GM23338 (cell line): ENCODE measurements around the gene ASB1. TPM values are rescaled to one million over a fixed set of nuclear protein-coding genes. Genes with fewer than 3 reads are reported as not detected.
A peak's percentile ranks its signal among the peaks of the same experiment; 100 is the strongest.

Experiments
- ATAC-seq: fragments of 200-7000 bp; cut with Tn5 transposase; 3 replicates; pipeline ENCODE4 v1.9.1; 2020
- DNase-seq: peaks from one replicate; pipeline ENCODE4 v3.0.0-alpha.2; 2015; ENCODE audit warnings: low spot score
- H2AFZ ChIP-seq: fragments of 200-600 bp; sonication (generic); 2 replicates; pipeline ENCODE4 v1.8.0; 2016; ENCODE audit warnings: antibody characterized with exemption, mild to moderate bottlenecking, moderate library complexity
- H3F3A ChIP-seq: fragments of 200-600 bp; sonication (generic); replicated peaks from 2 replicates; pipeline ENCODE4 v1.8.0; 2017; ENCODE audit warnings: antibody characterized with exemption, mixed run types, low read depth
- H3K27ac ChIP-seq: fragments of 200-600 bp; sonication (generic); 2 replicates; pipeline ENCODE4 v1.6.1; 2016; ENCODE audit warnings: low read depth
- H3K27me3 ChIP-seq: fragments of 200-600 bp; sonication (generic); 2 replicates; pipeline ENCODE4 v1.8.0; 2016; ENCODE audit warnings: mild to moderate bottlenecking, mixed run types, moderate library complexity; ENCODE audit not compliant: insufficient read depth
- H3K36me3 ChIP-seq: fragments of 200-600 bp; sonication (generic); 2 replicates; pipeline ENCODE4 v1.8.0; 2016; ENCODE audit warnings: mild to moderate bottlenecking; ENCODE audit not compliant: insufficient read depth
- H3K4me1 ChIP-seq: fragments of 200-600 bp; sonication (generic); 2 replicates; pipeline ENCODE4 v1.8.0; 2016; ENCODE audit warnings: mild to moderate bottlenecking, moderate library complexity; ENCODE audit not compliant: insufficient read depth
- H3K4me2 ChIP-seq: fragments of 200-600 bp; sonication (generic); 2 replicates; pipeline ENCODE4 v1.7.1; 2017; ENCODE audit warnings: mixed run types
- H3K4me3 ChIP-seq: fragments of 200-600 bp; sonication (generic); 2 replicates; pipeline ENCODE4 v1.6.1; 2016; ENCODE audit warnings: mixed run types
- H3K79me2 ChIP-seq: fragments of 200-600 bp; sonication (generic); replicated peaks from 2 replicates; pipeline ENCODE4 v1.8.0; 2017; ENCODE audit warnings: mild to moderate bottlenecking; ENCODE audit not compliant: insufficient read depth
- H3K9me2 ChIP-seq: fragments of 200-600 bp; sonication (generic); 2 replicates; pipeline ENCODE4 v1.8.0; 2017; ENCODE audit not compliant: insufficient read depth
- H4K20me1 ChIP-seq: fragments of 200-600 bp; sonication (generic); replicated peaks from 2 replicates; pipeline ENCODE4 v1.8.0; 2017; ENCODE audit warnings: mild to moderate bottlenecking; ENCODE audit not compliant: insufficient read depth
- H3K27ac Mint-ChIP-seq: 2 replicates; pipeline ENCODE4 v1.8.0; 2020; ENCODE audit warnings: inconsistent platforms, mild to moderate bottlenecking, moderate library complexity, mixed read lengths
- H3K27me3 Mint-ChIP-seq: 3 replicates; pipeline ENCODE4 v1.8.0; 2022; ENCODE audit warnings: low read depth, mild to moderate bottlenecking, moderate library complexity, mixed read lengths, inconsistent platforms; ENCODE audit not compliant: insufficient read depth, poor library complexity
- H3K36me3 Mint-ChIP-seq: 3 replicates; pipeline ENCODE4 v1.8.0; 2021; ENCODE audit warnings: low read depth, mild to moderate bottlenecking, inconsistent platforms, moderate library complexity, mixed read lengths
- H3K4me1 Mint-ChIP-seq: 3 replicates; pipeline ENCODE4 v1.8.0; 2020; ENCODE audit warnings: mild to moderate bottlenecking, inconsistent platforms, mixed read lengths
- H3K4me3 Mint-ChIP-seq: 3 replicates; pipeline ENCODE4 v1.8.0; 2021; ENCODE audit warnings: moderate library complexity, mild to moderate bottlenecking, inconsistent platforms, mixed read lengths
- H3K9me3 Mint-ChIP-seq: 3 replicates; pipeline ENCODE4 v1.8.0; 2020; ENCODE audit warnings: moderate library complexity, mild to moderate bottlenecking, inconsistent platforms, mixed read lengths
- CREB1 ChIP-seq: fragments of 250-450 bp; sonication (Bioruptor Pico); IDR thresholded peaks from 2 replicates; pipeline ENCODE4 v1.5.0; 2020; ENCODE audit warnings: low read depth, mild to moderate bottlenecking, moderate library complexity
- EZH2 ChIP-seq: fragments of 200-600 bp; sonication (generic); IDR thresholded peaks from one replicate; pipeline ENCODE4 v1.8.0; 2017; ENCODE audit warnings: antibody characterized with exemption, mild to moderate bottlenecking, low read depth; ENCODE audit not compliant: unreplicated experiment
- EZH2phosphoT487 ChIP-seq: fragments of 200-600 bp; sonication (generic); IDR thresholded peaks from one replicate; pipeline ENCODE4 v1.8.1; 2018; ENCODE audit warnings: antibody characterized with exemption; ENCODE audit not compliant: unreplicated experiment
- JUNB ChIP-seq: IDR thresholded peaks from one replicate; pipeline ENCODE4 v1.6.1; 2016; ENCODE audit warnings: antibody characterized with exemption; ENCODE audit not compliant: unreplicated experiment
- NANOG ChIP-seq: IDR thresholded peaks from 2 replicates; pipeline ENCODE4 v1.6.1; 2016; ENCODE audit warnings: antibody characterized with exemption, borderline replicate concordance
- POLR2AphosphoS5 ChIP-seq: IDR thresholded peaks from 2 replicates; pipeline ENCODE4 v1.6.1; 2016; ENCODE audit warnings: antibody characterized with exemption, low read depth
- STAT1 ChIP-seq: IDR thresholded peaks from one replicate; pipeline ENCODE4 v1.6.1; 2016; ENCODE audit warnings: antibody characterized with exemption; ENCODE audit not compliant: unreplicated experiment
- ZNF114 ChIP-seq: fragments of 250-450 bp; sonication (Bioruptor Pico); IDR thresholded peaks from 2 replicates; pipeline ENCODE4 v1.5.0; 2020; ENCODE audit warnings: mild to moderate bottlenecking, moderate library complexity
- ZNF331 ChIP-seq: fragments of 250-450 bp; sonication (Bioruptor Pico); IDR thresholded peaks from 2 replicates; pipeline ENCODE4 v1.5.0; 2020; ENCODE audit warnings: low read depth, mild to moderate bottlenecking, moderate library complexity
- ZNF462 ChIP-seq: fragments of 250-450 bp; sonication (Bioruptor Pico); IDR thresholded peaks from 2 replicates; pipeline ENCODE4 v1.5.0; 2020; ENCODE audit warnings: mild to moderate bottlenecking, moderate library complexity
- polyA plus RNA-seq: library from polyadenylated mRNA; unstranded; fragments of >200 nt; fragmentation: Nextera tagmentation; extraction: Ambion mirVana; gene quantifications from 2 replicates; pipeline ENCODE4 v1.2.1, GENCODE V29; 2016
- total RNA-seq: library from RNA; depleted of rRNA; stranded (reverse); fragments of >200 nt; shearing (Covaris generic); gene quantifications from 2 replicates; pipeline ENCODE4 v1.2.3, GENCODE V29; 2014
- TF ChIP-seq, protein P1 (sequence below), 2 experiments: fragments of 200-600 bp in 1 of 2; sonication (generic) in 1 of 2; conservative IDR thresholded peaks; 2 replicates each; pipeline versions ENCODE4 v1.5.1 to v1.6.1; 2016 to 2017; ENCODE audit warnings: antibody characterized with exemption in 2 of 2, low read depth in 2 of 2, mild to moderate bottlenecking in 2 of 2, moderate library complexity in 1 of 2
- TF ChIP-seq, protein P2 (sequence below): IDR thresholded peaks from one replicate; pipeline ENCODE4 v1.6.1; 2018; ENCODE audit warnings: antibody characterized with exemption; ENCODE audit not compliant: unreplicated experiment
- TF ChIP-seq, protein P3 (sequence below): IDR thresholded peaks from 2 replicates; pipeline ENCODE4 v1.6.1; 2016; ENCODE audit warnings: antibody characterized with exemption

ASB1 gene
- total and polyA plus RNA-seq, 2 experiments from 2014 or later: 21.5 to 23.9 TPM

GRCh38 chr2:238496756-238497609 lies 70.3 kb downstream of the ASB1 start:
- Histone ChIP-seq H3K4me1 (no peaks in the 10 kb centered on the region), H2AFZ (no peak overlapping the region), H3K79me2 (no peaks in the 10 kb centered on the region), H4K20me1 (no peaks in the 10 kb centered on the region), H3F3A (no peaks in the 10 kb centered on the region), H3K4me2 (no peak overlapping the region), H3K4me3 (no peak overlapping the region), H3K27ac (no peak overlapping the region), H3K36me3 (no peaks in the 10 kb centered on the region), H3K27me3 (no peaks in the 10 kb centered on the region), H3K9me2 (no peaks in the 10 kb centered on the region)
- no peak for TF ChIP-seq ZNF331 (CRISPR knock-in tag)
- TF ChIP-seq NANOG: no peak
- TF ChIP-seq STAT1: no peak
- TF ChIP-seq JUNB: no peak
- TF ChIP-seq, protein P1, sequence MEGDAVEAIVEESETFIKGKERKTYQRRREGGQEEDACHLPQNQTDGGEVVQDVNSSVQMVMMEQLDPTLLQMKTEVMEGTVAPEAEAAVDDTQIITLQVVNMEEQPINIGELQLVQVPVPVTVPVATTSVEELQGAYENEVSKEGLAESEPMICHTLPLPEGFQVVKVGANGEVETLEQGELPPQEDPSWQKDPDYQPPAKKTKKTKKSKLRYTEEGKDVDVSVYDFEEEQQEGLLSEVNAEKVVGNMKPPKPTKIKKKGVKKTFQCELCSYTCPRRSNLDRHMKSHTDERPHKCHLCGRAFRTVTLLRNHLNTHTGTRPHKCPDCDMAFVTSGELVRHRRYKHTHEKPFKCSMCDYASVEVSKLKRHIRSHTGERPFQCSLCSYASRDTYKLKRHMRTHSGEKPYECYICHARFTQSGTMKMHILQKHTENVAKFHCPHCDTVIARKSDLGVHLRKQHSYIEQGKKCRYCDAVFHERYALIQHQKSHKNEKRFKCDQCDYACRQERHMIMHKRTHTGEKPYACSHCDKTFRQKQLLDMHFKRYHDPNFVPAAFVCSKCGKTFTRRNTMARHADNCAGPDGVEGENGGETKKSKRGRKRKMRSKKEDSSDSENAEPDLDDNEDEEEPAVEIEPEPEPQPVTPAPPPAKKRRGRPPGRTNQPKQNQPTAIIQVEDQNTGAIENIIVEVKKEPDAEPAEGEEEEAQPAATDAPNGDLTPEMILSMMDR (conservative IDR thresholded peaks at IDR 0.05; ENCODE audit: low read depth in 2 of 2): no peak
- TF ChIP-seq POLR2AphosphoS5: no peak
- TF ChIP-seq CREB1 (CRISPR knock-in tag): no peak
- no peak for TF ChIP-seq EZH2
- no peak for TF ChIP-seq ZNF462
- no peak for TF ChIP-seq ZNF114 (CRISPR knock-in tag)
- TF ChIP-seq, protein P2, sequence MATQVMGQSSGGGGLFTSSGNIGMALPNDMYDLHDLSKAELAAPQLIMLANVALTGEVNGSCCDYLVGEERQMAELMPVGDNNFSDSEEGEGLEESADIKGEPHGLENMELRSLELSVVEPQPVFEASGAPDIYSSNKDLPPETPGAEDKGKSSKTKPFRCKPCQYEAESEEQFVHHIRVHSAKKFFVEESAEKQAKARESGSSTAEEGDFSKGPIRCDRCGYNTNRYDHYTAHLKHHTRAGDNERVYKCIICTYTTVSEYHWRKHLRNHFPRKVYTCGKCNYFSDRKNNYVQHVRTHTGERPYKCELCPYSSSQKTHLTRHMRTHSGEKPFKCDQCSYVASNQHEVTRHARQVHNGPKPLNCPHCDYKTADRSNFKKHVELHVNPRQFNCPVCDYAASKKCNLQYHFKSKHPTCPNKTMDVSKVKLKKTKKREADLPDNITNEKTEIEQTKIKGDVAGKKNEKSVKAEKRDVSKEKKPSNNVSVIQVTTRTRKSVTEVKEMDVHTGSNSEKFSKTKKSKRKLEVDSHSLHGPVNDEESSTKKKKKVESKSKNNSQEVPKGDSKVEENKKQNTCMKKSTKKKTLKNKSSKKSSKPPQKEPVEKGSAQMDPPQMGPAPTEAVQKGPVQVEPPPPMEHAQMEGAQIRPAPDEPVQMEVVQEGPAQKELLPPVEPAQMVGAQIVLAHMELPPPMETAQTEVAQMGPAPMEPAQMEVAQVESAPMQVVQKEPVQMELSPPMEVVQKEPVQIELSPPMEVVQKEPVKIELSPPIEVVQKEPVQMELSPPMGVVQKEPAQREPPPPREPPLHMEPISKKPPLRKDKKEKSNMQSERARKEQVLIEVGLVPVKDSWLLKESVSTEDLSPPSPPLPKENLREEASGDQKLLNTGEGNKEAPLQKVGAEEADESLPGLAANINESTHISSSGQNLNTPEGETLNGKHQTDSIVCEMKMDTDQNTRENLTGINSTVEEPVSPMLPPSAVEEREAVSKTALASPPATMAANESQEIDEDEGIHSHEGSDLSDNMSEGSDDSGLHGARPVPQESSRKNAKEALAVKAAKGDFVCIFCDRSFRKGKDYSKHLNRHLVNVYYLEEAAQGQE: no peak
- TF ChIP-seq EZH2phosphoT487: no peak
- TF ChIP-seq, protein P3, sequence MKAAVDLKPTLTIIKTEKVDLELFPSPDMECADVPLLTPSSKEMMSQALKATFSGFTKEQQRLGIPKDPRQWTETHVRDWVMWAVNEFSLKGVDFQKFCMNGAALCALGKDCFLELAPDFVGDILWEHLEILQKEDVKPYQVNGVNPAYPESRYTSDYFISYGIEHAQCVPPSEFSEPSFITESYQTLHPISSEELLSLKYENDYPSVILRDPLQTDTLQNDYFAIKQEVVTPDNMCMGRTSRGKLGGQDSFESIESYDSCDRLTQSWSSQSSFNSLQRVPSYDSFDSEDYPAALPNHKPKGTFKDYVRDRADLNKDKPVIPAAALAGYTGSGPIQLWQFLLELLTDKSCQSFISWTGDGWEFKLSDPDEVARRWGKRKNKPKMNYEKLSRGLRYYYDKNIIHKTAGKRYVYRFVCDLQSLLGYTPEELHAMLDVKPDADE: no peak
- Mint-ChIP-seq H3K27ac (peak overlapping the region; percentile 39; the same call in 1 of the 2 replicates), H3K4me3 (no peak overlapping the region), H3K27me3 (peaks cover 5% of the 10 kb centered on the region), H3K9me3 (no peaks in the 10 kb centered on the region), H3K4me1 (peaks cover 6% of the 10 kb centered on the region; the same call in 1 of the 3 replicates), H3K36me3 (no peaks in the 10 kb centered on the region)
- no peak for ATAC-seq
- DNase-seq: no peak
